ENCODE measurements around the gene CSTA.

- TF ChIP-seq SUZ12 (IDR thresholded peaks at IDR 0.05; ENCODE audit: extremely low read depth, insufficient read depth, insufficient read length) (no peak), ZNF274 (IDR thresholded peaks at IDR 0.05; ENCODE audit: low read depth, low read length) (no peak), YY1 (IDR thresholded peaks at IDR 0.05; ENCODE audit: insufficient read depth, insufficient read length) (no peak)
Measured at GRCh38 chr3:122310361-122310760, 14.7 kb upstream of the CSTA start.
